Fibroblast of lung (primary cell): ENCODE measurements around the gene ZNF385B. TPM values are rescaled to one million over a fixed set of nuclear protein-coding genes. Genes with fewer than 3 reads are reported as not detected.

Experiments used
- DNase-seq, 2 donors: peaks; one replicate each; pipeline versions ENCODE4 v3.0.0 to v3.0.0-alpha.2; 2010; ENCODE audit warnings: low read depth in 2 of 2
- H2AFZ ChIP-seq: 2 replicates; pipeline ENCODE4 v1.5.1; 2012; ENCODE audit warnings: low read length, control low read depth, inconsistent platforms
- H3K27ac ChIP-seq: 2 replicates; pipeline ENCODE4 v1.5.1; 2011; ENCODE audit warnings: low read length, control low read depth; ENCODE audit not compliant: insufficient read depth
- H3K27me3 ChIP-seq: 2 replicates; pipeline ENCODE4 v1.5.1; 2011; ENCODE audit warnings: mild to moderate bottlenecking, low read length; ENCODE audit not compliant: control insufficient read depth, insufficient read depth
- H3K36me3 ChIP-seq: 2 replicates; pipeline ENCODE4 v1.5.1; 2011; ENCODE audit warnings: low read length; ENCODE audit not compliant: control insufficient read depth, insufficient read depth
- H3K4me1 ChIP-seq: 2 replicates; pipeline ENCODE4 v1.5.1; 2011; ENCODE audit warnings: low read length; ENCODE audit not compliant: control insufficient read depth, insufficient read depth; ENCODE audit errors: extremely low read depth
- H3K4me2 ChIP-seq: 2 replicates; pipeline ENCODE4 v1.5.1; 2011; ENCODE audit warnings: low read length, control low read depth; ENCODE audit not compliant: insufficient read depth; ENCODE audit errors: extremely low read depth
- H3K4me3 ChIP-seq, 4 experiments: fragments of 200-600 bp in 1 of 4; sonication (generic) in 1 of 4; replicated peaks in 1 of 4; 2 replicates each; pipeline ENCODE4 v1.5.1; 2011 to 2016; ENCODE audit warnings: low read length in 4 of 4, low read depth in 3 of 4, mild to moderate bottlenecking in 3 of 4, control low read depth in 2 of 4, inconsistent platforms in 1 of 4, mixed read lengths in 1 of 4; ENCODE audit not compliant: insufficient read depth in 1 of 4; ENCODE audit errors: control extremely low read depth in 1 of 4
- H3K79me2 ChIP-seq: 2 replicates; pipeline ENCODE4 v1.5.1; 2012; ENCODE audit warnings: mild to moderate bottlenecking, low read length, inconsistent platforms; ENCODE audit not compliant: control insufficient read depth, insufficient read depth
- H3K9ac ChIP-seq: 2 replicates; pipeline ENCODE4 v1.5.1; 2011; ENCODE audit warnings: mild to moderate bottlenecking, low read length, control low read depth; ENCODE audit not compliant: insufficient read depth
- H3K9me3 ChIP-seq: 2 replicates; pipeline ENCODE4 v1.5.1; 2012; ENCODE audit warnings: low read depth, low read length; ENCODE audit not compliant: control insufficient read depth, insufficient read depth
- H4K20me1 ChIP-seq: 2 replicates; pipeline ENCODE4 v1.5.1; 2011; ENCODE audit warnings: low read length; ENCODE audit not compliant: control insufficient read depth, insufficient read depth; ENCODE audit errors: extremely low read depth
- CTCF ChIP-seq, 2 donors: IDR thresholded peaks in 1 of 2; conservative IDR thresholded peaks in 1 of 2; 1 replicate in 1 of 2; 2 replicates in 1 of 2; pipeline ENCODE4 v1.5.1; 2011 to 2012; ENCODE audit warnings: low read length in 2 of 2, control low read depth in 1 of 2, inconsistent platforms in 1 of 2, low read depth in 1 of 2, mild to moderate bottlenecking in 1 of 2
- EZH2 ChIP-seq: IDR thresholded peaks from 2 replicates; pipeline ENCODE4 v1.5.1; 2012; ENCODE audit warnings: low read length, control low read depth, mild to moderate bottlenecking; ENCODE audit errors: missing control alignments
- polyA plus RNA-seq, 2 donors: library from polyadenylated mRNA; depleted of rRNA in 1 of 2; stranded (reverse) in 1 of 2; unstranded in 1 of 2; fragments of >200 nt; gene quantifications; 2 replicates each; pipeline ENCODE4 v1.2.1, GENCODE V29; 2011 to 2012; ENCODE audit warnings: missing spikeins in 1 of 2
- total RNA-seq: library from RNA; depleted of rRNA; stranded (reverse); fragments of >200 nt; gene quantifications from 2 replicates; pipeline ENCODE4 v1.2.1, GENCODE V29; 2014

ZNF385B gene
- total and polyA plus RNA-seq, 2 donors (not counting 1 experiment from before 2014, with no cell fraction given), result 0.06 TPM; not detected in 1

GRCh38 chr2:179594268-179595112 is 266.9 kb downstream of the ZNF385B start:
- no peak overlapping the region for H3K27ac ChIP-seq
- H3K36me3 ChIP-seq, result no peaks in the 10 kb centered on the region
- no peaks in the 10 kb centered on the region for H3K9me3 ChIP-seq
- H3K4me3 ChIP-seq, result no peak overlapping the region
- no peak overlapping the region for H3K9ac ChIP-seq
- H3K79me2 ChIP-seq, result no peaks in the 10 kb centered on the region
- H3K4me1 ChIP-seq, result peaks cover 2% of the 10 kb centered on the region
- no peak overlapping the region for H3K4me2 ChIP-seq
- no peaks in the 10 kb centered on the region for H4K20me1 ChIP-seq
- H3K27me3 ChIP-seq, result no peaks in the 10 kb centered on the region
- H2AFZ ChIP-seq, result no peak overlapping the region
- no peak for TF ChIP-seq EZH2
- TF ChIP-seq CTCF (conservative IDR thresholded peaks at IDR 0.05 in 1 of 2, IDR thresholded peaks at IDR 0.05 in 1 of 2; ENCODE audit: low read depth in 1 of 2, low read length in 2 of 2), result no peak
- peak in 1 of 2 donors; percentile 16 for DNase-seq

GRCh38 chr2:179593323-179593722 is 268.1 kb downstream of the ZNF385B start:
- no peaks in the 10 kb centered on the region for H3K36me3 ChIP-seq
- TF ChIP-seq CTCF (conservative IDR thresholded peaks at IDR 0.05 in 1 of 2, IDR thresholded peaks at IDR 0.05 in 1 of 2; ENCODE audit: low read depth in 1 of 2, low read length in 2 of 2) (no peak), EZH2 (no peak)
- no peak for DNase-seq
- no peak overlapping the region for H3K9ac ChIP-seq
- H4K20me1 ChIP-seq, result no peaks in the 10 kb centered on the region
- no peak overlapping the region for H3K4me2 ChIP-seq
- H3K79me2 ChIP-seq, result no peaks in the 10 kb centered on the region
- no peak overlapping the region for H3K4me3 ChIP-seq
- H3K4me1 ChIP-seq, result peaks cover 2% of the 10 kb centered on the region
- no peaks in the 10 kb centered on the region for H3K9me3 ChIP-seq
- H3K27ac ChIP-seq, result no peak overlapping the region
- no peak overlapping the region for H2AFZ ChIP-seq
- H3K27me3 ChIP-seq, result no peaks in the 10 kb centered on the region

- H3K4me3 ChIP-seq, result no peak overlapping the region
- H3K9me3 ChIP-seq, result no peaks in the 10 kb centered on the region
- H3K27ac ChIP-seq, result no peak overlapping the region
- TF ChIP-seq EZH2 (no peak), CTCF (conservative IDR thresholded peaks at IDR 0.05 in 1 of 2, IDR thresholded peaks at IDR 0.05 in 1 of 2; ENCODE audit: low read depth in 1 of 2, low read length in 2 of 2) (no peak)
- H4K20me1 ChIP-seq, result no peaks in the 10 kb centered on the region
- H3K9ac ChIP-seq, result no peak overlapping the region
- peak; percentile 83 for DNase-seq
- H2AFZ ChIP-seq, result peak overlapping the region; percentile 3
- no peaks in the 10 kb centered on the region for H3K79me2 ChIP-seq
- no peaks in the 10 kb centered on the region for H3K27me3 ChIP-seq
- no peaks in the 10 kb centered on the region for H3K36me3 ChIP-seq
- peaks cover 2% of the 10 kb centered on the region for H3K4me1 ChIP-seq
- H3K4me2 ChIP-seq, result peak overlapping the region; percentile 45
Measured at GRCh38 chr2:179592167-179592936, 269.1 kb downstream of the ZNF385B start.
